H9 (cell line): ENCODE results near the gene FGR. TPM values are rescaled to one million over a fixed set of nuclear protein-coding genes. Genes with fewer than 3 reads are reported as not detected.
A peak's percentile ranks its signal among the peaks of the same experiment; 100 is the strongest.

Experiments used
- DNase-seq: peaks from one replicate; pipeline ENCODE4 v3.0.0-alpha.2; 2017
- H2AFZ ChIP-seq: one replicate; pipeline ENCODE4 v1.6.1; 2013; ENCODE audit warnings: mild to moderate bottlenecking, low read length, control low read depth, moderate library complexity
- H2AK5ac ChIP-seq: 2 replicates; pipeline ENCODE4 v1.6.1; 2013; ENCODE audit warnings: low read length, control low read depth, mixed read lengths; ENCODE audit not compliant: insufficient read length
- H2BK120ac ChIP-seq: one replicate; pipeline ENCODE4 v1.6.1; 2013; ENCODE audit warnings: low read depth, mild to moderate bottlenecking, low read length, control low read depth, inconsistent platforms; ENCODE audit not compliant: poor library complexity, severe bottlenecking
- H2BK12ac ChIP-seq: 2 replicates; pipeline ENCODE4 v1.6.1; 2013; ENCODE audit warnings: low read length, control low read depth, mixed read lengths, low read depth; ENCODE audit not compliant: insufficient read length
- H2BK15ac ChIP-seq: 2 replicates; pipeline ENCODE4 v1.6.1; 2013; ENCODE audit warnings: low read depth, low read length, control low read depth
- H2BK20ac ChIP-seq: one replicate; pipeline ENCODE4 v1.6.1; 2013; ENCODE audit warnings: low read depth, mild to moderate bottlenecking, low read length, control low read depth, inconsistent platforms; ENCODE audit not compliant: poor library complexity, severe bottlenecking
- H2BK5ac ChIP-seq: 2 replicates; pipeline ENCODE4 v1.6.1; 2013; ENCODE audit warnings: low read length, control low read depth, mixed read lengths; ENCODE audit not compliant: insufficient read length
- H3K14ac ChIP-seq: 2 replicates; pipeline ENCODE4 v1.6.1; 2013; ENCODE audit warnings: low read length, control low read depth; ENCODE audit not compliant: insufficient read depth
- H3K18ac ChIP-seq: 2 replicates; pipeline ENCODE4 v1.6.1; 2013; ENCODE audit warnings: low read depth, mild to moderate bottlenecking, mixed read lengths, low read length, control low read depth; ENCODE audit not compliant: insufficient read length
- H3K23ac ChIP-seq: 2 replicates; pipeline ENCODE4 v1.6.1; 2013; ENCODE audit warnings: low read length, control low read depth, mixed read lengths, low read depth; ENCODE audit not compliant: insufficient read length
- H3K23me2 ChIP-seq: 2 replicates; pipeline ENCODE4 v1.6.1; 2013; ENCODE audit warnings: low read depth, mild to moderate bottlenecking, mixed read lengths, low read length, control low read depth; ENCODE audit not compliant: insufficient read length, poor library complexity, severe bottlenecking
- H3K27ac ChIP-seq: 2 replicates; pipeline ENCODE4 v1.5.1; 2013; ENCODE audit warnings: low read length, control low read depth, mixed read lengths, low read depth; ENCODE audit not compliant: insufficient read length
- H3K27me3 ChIP-seq: 2 replicates; pipeline ENCODE4 v1.6.1; 2013; ENCODE audit warnings: low read length, control low read depth, inconsistent platforms; ENCODE audit not compliant: insufficient read depth
- H3K4ac ChIP-seq: 2 replicates; pipeline ENCODE4 v1.6.1; 2013; ENCODE audit warnings: low read depth, mild to moderate bottlenecking, control low read depth, inconsistent platforms, low read length, moderate library complexity
- H3K4me1 ChIP-seq: 2 replicates; pipeline ENCODE4 v1.6.1; 2013; ENCODE audit warnings: low read length, control low read depth, inconsistent platforms; ENCODE audit not compliant: insufficient read depth
- H3K4me2 ChIP-seq: 2 replicates; pipeline ENCODE4 v1.6.1; 2013; ENCODE audit warnings: low read length, control low read depth, mixed read lengths; ENCODE audit not compliant: insufficient read length, insufficient read depth
- H3K56ac ChIP-seq: 2 replicates; pipeline ENCODE4 v1.6.1; 2013; ENCODE audit warnings: low read depth, mild to moderate bottlenecking, mixed read lengths, low read length, control low read depth; ENCODE audit not compliant: insufficient read length
- H3K79me1 ChIP-seq: 2 replicates; pipeline ENCODE4 v1.6.1; 2013; ENCODE audit warnings: low read depth, mild to moderate bottlenecking, moderate library complexity, low read length, control low read depth, inconsistent platforms; ENCODE audit not compliant: insufficient read depth, poor library complexity, severe bottlenecking
- H3K79me2 ChIP-seq: 2 replicates; pipeline ENCODE4 v1.6.1; 2013; ENCODE audit warnings: low read length, control low read depth, inconsistent platforms; ENCODE audit not compliant: insufficient read depth
- H3K9ac ChIP-seq: 2 replicates; pipeline ENCODE4 v1.6.1; 2013; ENCODE audit warnings: low read length, control low read depth, mixed read lengths; ENCODE audit not compliant: insufficient read length; ENCODE audit errors: extremely low read depth
- H3K9me3 ChIP-seq: one replicate; pipeline ENCODE4 v1.6.1; 2013; ENCODE audit warnings: low read depth, low read length, inconsistent platforms; ENCODE audit not compliant: control insufficient read depth
- H3T11ph ChIP-seq: one replicate; pipeline ENCODE4 v1.6.1; 2013; ENCODE audit warnings: mild to moderate bottlenecking, low read length, control low read depth, inconsistent platforms
- H4K20me1 ChIP-seq: one replicate; pipeline ENCODE4 v1.6.1; 2013; ENCODE audit not compliant: control insufficient read depth, insufficient read length, insufficient read depth
- H4K5ac ChIP-seq: 2 replicates; pipeline ENCODE4 v1.6.1; 2013; ENCODE audit warnings: low read depth, mild to moderate bottlenecking, mixed read lengths, low read length, control low read depth; ENCODE audit not compliant: insufficient read length
- H4K8ac ChIP-seq: replicated peaks from 2 replicates; pipeline ENCODE4 v1.6.1; 2013; ENCODE audit warnings: low read length, control low read depth, mixed read lengths, low read depth; ENCODE audit not compliant: insufficient read length
- H4K91ac ChIP-seq: 2 replicates; pipeline ENCODE4 v1.6.1; 2013; ENCODE audit warnings: low read depth, mild to moderate bottlenecking, moderate library complexity, mixed read lengths, low read length, control low read depth; ENCODE audit not compliant: insufficient read length
- H3K27ac Mint-ChIP-seq, 3 experiments: 2 replicates in 2 of 3; 3 replicates in 1 of 3; pipeline ENCODE4 v1.8.0; 2020 to 2021; ENCODE audit warnings: mixed read lengths in 3 of 3, mild to moderate bottlenecking in 1 of 3, moderate library complexity in 1 of 3
- H3K27me3 Mint-ChIP-seq: 2 replicates; pipeline ENCODE4 v1.8.0; 2021; ENCODE audit warnings: low read depth, mild to moderate bottlenecking, moderate library complexity, mixed read lengths
- H3K36me3 Mint-ChIP-seq, 3 experiments: 2 replicates in 2 of 3; 3 replicates in 1 of 3; pipeline ENCODE4 v1.8.0; 2020 to 2021; ENCODE audit warnings: low read depth in 3 of 3, mixed read lengths in 3 of 3; ENCODE audit not compliant: insufficient read depth in 1 of 3
- H3K4me1 Mint-ChIP-seq, 2 experiments: 2 replicates each; pipeline ENCODE4 v1.8.0; 2020; ENCODE audit warnings: mixed read lengths in 2 of 2
- H3K4me3 Mint-ChIP-seq, 2 experiments: 2 replicates in 1 of 2; 3 replicates in 1 of 2; pipeline ENCODE4 v1.8.0; 2020 to 2021; ENCODE audit warnings: mild to moderate bottlenecking in 2 of 2, mixed read lengths in 2 of 2, moderate library complexity in 1 of 2
- H3K9me3 Mint-ChIP-seq, 2 experiments: 2 replicates in 1 of 2; 3 replicates in 1 of 2; pipeline ENCODE4 v1.8.0; 2020; ENCODE audit warnings: mild to moderate bottlenecking in 2 of 2, mixed read lengths in 2 of 2, moderate library complexity in 1 of 2
- CTCF ChIP-seq: fragments of 200-600 bp; sonication (generic); conservative IDR thresholded peaks from 3 replicates; pipeline ENCODE4 v1.8.0; 2021; ENCODE audit warnings: antibody characterized with exemption, mild to moderate bottlenecking
- WGBS: extraction: QIAGEN DNeasy Blood & Tissue Kit; methylation state at CpG from one replicate; pipeline ENCODE4 v1.1.7; 2013; ENCODE audit warnings: missing lambda C conversion rate, low lambda C conversion rate, mixed read lengths; ENCODE audit not compliant: insufficient read length; ENCODE audit errors: extremely low coverage; 5-methylcytosine and 5-hydroxymethylcytosine counted together
- total RNA-seq: library from RNA; stranded (reverse); gene quantifications from 2 replicates; pipeline ENCODE4 v1.2.1, GENCODE V29; 2021

The FGR gene
- total RNA-seq, 1 experiment from 2014 or later: not detected

GRCh38 chr1:27603309-27603680 lies 31.7 kb downstream of the FGR start:
- Histone ChIP-seq H3K14ac (no peak overlapping the region), H3K4me2 (peak overlapping the region; percentile 76), H3K9me3 (no peaks in the 10 kb centered on the region), H2BK20ac (no peak overlapping the region), H3K23me2 (peaks cover 6% of the 10 kb centered on the region), H3K79me2 (peaks cover 11% of the 10 kb centered on the region; the same call in 1 of the 2 replicates), H3K4me1 (peaks cover 22% of the 10 kb centered on the region), H4K20me1 (no peaks in the 10 kb centered on the region), H3K27ac (no peak overlapping the region), H3K56ac (no peak overlapping the region), H4K8ac (no peak overlapping the region), H2BK12ac (no peak overlapping the region), H2BK15ac (no peak overlapping the region), H2BK5ac (no peak overlapping the region), H3K4ac (no peak overlapping the region), H3K79me1 (peaks cover 2% of the 10 kb centered on the region), H3K23ac (no peak overlapping the region), H3K27me3 (no peaks in the 10 kb centered on the region; the same call in 1 of the 2 replicates), H4K5ac (no peak overlapping the region), H2AFZ (no peak overlapping the region), H2BK120ac (no peak overlapping the region), H3K9ac (no peak overlapping the region), H2AK5ac (no peak overlapping the region), H4K91ac (no peak overlapping the region), H3T11ph (no peak overlapping the region), H3K18ac (no peak overlapping the region)
- H3K4me3 Mint-ChIP-seq: peak overlapping the region; percentile 90 to 91
- DNase-seq: no peak
- H3K36me3 Mint-ChIP-seq: peaks cover 0 to 1% (median 0%) of the 10 kb centered on the region in 3 experiments; a peak in 1 of 7 replicates
- no peaks in the 10 kb centered on the region for H3K9me3 Mint-ChIP-seq
- peaks cover 66 to 67% of the 10 kb centered on the region in 2 experiments for H3K4me1 Mint-ChIP-seq
- H3K27me3 Mint-ChIP-seq: peaks cover 2% of the 10 kb centered on the region
- H3K27ac Mint-ChIP-seq: no peak overlapping the region; a peak in 1 of 7 replicates
- TF ChIP-seq CTCF: no peak
- WGBS: no CpG with 5 or more reads among the region's 43 CpGs
